ENCODE measurements around the gene TEX14.

DNA sequence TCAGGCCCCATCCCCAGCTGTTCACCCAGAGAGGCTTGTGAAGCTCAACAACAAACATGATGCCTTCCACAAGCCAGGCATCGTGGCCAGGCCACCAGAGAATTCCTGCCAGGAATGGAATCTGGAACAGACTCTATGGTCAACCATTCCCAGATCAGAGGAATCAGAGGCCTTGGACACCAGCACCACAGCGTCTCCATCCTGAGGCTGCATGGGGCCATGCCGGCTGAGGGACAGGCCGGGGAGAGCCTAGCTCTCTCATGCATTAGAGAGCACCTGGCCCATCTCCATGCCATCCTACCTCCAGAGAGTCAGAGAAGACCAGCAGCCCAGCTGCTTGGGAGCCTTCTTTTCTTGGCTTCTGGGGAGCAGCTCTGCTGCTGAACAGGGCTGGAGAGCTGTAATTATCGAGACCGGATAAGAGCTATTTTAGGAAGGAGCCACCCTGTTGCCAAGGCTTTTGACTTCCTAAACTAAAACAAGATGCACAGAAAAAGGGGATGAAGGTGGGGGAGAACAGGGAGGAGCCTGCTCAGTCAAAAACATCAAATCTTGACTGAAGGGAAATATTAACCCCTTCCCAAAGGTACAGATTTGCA is 152.9 kb downstream of the TEX14 start:
- no peak for TF ChIP-seq CTCF (IDR thresholded peaks at IDR 0.05)
- TF ChIP-seq POLR2A (IDR thresholded peaks at IDR 0.05): no peak
